ENCODE measurements around the gene DCHS1.

DCHS1 gene

DNA sequence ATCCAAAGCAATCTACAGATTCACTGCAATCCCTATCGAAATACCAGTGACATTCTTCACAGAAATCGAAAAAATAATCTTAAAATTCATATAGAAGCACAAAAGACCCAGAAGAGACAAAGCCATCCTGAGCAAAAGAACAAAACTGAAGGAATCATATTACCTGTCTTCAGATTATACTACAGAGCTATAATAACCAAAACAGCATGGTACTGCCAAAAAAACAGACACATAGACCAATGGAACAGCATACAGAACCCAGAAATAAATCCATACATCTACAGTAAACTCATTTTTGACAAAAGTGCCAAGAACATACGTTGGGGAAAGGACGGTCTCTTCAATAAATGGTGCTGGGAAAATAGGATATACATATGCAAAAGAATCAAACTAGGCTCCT, 71.1 kb downstream of the DCHS1 start:
- DNase-seq = no peak

DNA sequence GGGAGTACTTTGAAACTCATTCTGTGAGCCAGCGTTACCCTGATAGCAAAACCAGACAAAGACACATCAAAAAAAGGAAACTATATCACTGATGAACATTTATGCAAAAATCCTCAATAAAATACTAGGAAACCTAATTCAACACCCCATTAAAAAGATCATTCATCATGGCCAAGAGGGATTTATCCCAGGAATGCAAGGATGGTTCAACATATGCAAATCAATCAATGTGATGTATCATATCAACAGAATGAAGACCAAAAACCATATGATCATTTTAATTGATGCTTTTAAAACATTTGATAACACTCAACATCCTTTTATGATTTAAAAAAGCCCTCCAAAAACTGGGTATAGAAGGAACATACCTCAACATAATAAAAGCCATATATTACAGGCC, 72.0 kb downstream of the DCHS1 start:
- DNase-seq = no peak

DNA sequence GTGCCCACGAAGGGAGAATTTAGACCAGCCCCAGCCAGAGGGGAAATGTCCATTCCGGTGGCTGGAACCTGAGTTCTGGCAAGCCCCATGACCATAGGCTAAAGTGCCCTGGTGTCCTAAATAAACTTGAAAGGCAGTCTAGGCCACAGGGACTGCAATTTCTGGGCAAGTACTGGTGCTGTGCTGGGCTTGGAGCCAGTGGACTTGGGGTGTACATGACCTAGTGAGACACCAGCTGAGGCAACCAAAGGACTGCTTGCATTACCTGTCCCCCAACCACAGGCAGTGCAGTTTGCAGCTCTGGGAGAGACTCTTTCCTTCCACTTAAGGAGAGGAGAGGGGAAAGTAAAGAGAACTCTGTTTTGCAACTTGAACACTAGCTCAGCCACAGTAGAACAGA, 75.9 kb downstream of the DCHS1 start:
- no peak for DNase-seq

DNA sequence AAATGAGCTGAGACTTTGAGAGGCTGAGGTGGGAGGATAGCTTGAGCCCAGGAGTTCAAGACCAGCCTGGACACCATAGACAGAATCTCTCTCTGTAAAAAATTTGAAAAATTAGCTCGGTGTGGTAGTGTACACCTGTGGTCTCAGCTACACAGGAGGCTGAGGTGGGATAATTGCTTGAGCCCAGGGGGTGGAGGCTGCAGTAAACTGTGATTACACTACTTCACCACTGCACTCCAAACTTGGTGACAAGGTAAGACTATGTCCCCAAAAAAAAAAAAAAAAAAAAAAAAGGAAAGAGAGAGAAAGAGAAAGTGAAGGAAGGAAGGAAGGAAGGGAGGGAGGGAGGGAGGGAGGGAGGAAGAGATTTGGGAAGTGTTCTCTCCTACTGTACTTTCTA, 77.5 kb downstream of the DCHS1 start:
- DNase-seq = no peak

DNA sequence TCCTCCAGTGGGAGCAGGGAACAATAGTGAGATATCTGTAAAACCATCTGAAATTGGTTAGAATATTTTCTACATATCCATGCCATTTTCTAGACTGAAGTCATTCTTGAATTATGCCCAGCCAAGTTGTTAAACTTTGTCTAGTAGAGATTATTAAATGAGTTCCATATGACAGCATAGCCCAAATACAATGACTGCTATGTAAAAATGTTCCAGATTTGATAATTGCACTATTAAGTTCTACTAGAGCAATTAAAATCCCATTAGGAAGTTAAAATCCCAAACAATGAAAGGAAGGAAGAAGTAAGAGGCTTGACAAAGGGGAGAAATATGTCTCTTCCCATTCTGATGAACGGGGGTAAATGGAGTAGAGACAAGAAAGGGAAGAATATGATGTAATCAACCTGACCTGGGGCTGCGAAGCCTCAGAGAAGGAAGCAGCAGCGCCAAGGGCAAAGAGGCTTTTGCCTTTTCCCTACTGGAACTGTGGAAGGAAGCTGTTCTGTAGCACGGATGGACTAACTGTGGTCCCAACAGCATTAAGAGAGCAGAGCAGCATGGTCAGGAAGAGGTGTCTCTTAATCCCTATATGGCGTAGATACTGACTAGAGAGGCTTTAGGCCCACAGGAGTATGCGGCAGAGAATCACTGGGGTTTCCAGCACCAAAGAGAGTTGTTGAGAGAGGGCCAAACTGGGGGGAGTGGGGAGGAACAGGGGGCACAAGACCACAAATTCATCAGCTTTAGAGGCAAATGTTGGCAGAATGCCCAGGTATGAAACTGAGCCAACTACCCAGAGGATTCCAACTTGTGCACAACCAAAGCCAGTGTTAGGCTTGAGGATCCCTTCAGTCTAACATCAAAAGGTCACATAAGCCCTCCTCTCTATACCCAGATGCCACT, 78.9 kb downstream of the DCHS1 start:
- no peak for DNase-seq

DNA sequence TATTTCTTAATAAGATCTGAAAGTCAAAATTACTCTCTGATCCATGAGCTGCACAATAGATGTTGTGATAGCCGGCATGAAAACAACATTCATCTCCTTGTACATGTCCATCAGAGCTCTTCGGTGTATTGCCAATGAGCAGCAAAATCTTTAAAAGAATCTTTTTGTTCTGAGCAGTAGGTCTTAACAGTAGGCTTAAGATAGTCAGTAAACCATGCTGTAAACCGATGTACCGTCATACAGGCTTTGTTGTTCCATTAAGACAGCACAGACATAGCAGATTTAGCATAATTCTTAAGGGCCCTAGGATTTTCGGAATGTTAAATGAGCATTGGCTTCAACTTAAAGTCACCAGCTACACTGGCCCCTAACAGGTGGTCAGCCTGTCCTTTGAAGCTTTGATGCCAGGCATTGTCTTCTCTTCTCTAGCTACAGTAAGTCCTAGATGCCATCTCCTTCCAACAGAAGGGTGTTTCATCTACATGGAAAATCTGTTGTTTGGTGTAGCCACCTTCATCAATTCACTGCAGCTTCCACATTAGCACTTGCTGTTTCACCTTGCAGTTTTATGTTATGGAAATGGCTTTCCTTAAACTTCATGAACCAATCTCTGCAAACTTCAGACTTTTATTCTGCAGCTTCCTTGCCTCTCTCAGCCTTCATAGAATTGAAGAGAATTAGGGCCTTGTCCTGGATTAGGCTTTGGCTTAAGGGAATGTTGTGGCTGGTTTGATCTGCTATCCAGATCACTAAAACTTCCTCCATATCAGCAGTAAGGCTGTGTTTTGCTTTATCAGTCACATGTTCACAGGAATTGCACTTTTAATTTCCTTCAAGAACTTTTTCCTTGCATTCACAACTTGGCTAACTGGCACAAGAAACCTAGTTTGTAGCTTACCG, 80.5 kb downstream of the DCHS1 start:
- DNase-seq = no peak

DNA sequence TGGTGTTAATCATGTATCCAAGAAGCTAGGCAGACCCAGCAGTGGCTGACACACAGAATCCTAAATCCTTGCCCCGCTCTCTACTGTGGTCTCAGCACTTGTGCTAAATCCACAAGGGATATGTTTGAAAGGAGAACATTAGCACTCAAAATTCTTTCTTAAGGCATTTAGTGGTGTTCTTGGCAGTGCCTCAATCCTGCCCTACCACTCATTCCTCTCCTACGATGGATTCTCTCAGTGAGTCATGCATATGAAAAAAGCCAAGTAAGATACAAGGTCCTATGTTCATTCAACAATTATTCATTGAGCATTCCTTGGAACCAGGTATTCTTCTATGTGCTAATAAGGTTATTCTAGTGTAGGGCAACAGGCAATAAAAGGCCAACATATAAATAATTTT, 83.4 kb downstream of the DCHS1 start:
- DNase-seq = no peak

DNA sequence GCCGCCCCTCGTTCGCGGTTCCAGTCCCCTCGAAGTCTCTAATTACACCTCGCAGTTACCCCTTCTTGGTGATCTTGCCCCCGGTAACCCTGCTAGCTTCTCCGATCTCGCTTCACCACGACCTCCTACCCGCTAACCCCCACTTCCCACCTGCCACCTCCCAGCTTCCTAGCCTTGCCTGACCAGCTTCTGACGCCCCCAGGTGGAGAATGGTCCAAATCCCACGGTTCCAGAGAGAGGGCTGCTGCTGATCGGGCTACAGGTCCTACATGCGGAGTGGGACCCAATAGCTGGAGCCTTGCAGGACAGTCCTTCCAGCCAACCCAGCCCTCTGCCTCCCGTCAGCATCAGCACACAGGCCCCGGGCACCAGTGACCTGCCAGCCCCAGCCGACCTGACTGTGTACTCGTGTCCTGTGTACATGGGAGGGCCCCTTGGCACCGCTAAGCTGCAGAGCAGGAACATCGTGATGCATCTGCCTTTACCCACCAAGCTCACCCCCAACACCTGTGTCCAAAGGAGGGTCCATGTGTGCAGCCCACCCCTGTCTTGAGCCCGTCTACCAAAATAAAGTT, 84.1 kb downstream of the DCHS1 start:
- no peak for DNase-seq
